Right atrium auricular region (tissue), 2 donors: ENCODE data around the gene PARP1. TPM values are rescaled to one million over a fixed set of nuclear protein-coding genes. Genes with fewer than 3 reads are reported as not detected.
"Not testable (repeated sequence)": the region's sequence is repeated elsewhere in the genome, so short reads cannot be mapped to it uniquely, and the experiment has no call there.

Experiments
- DNase-seq: peaks from one replicate; pipeline ENCODE4 v3.0.0-alpha.2; 2019; ENCODE audit warnings: low spot score
- H3K27ac ChIP-seq, 2 donors: fragments of 200-600 bp; sonication (generic); 1 replicate in 1 of 2; 2 replicates in 1 of 2; pipeline ENCODE4 v1.5.1; 2016 to 2019
- H3K27me3 ChIP-seq, 2 donors: fragments of 200-600 bp; sonication (generic); one replicate each; pipeline versions ENCODE4 v1.5.1 to v1.6.0; 2017 to 2019
- H3K36me3 ChIP-seq: fragments of 200-600 bp; sonication (generic); one replicate; pipeline ENCODE4 v1.5.1; 2016
- H3K4me1 ChIP-seq, 2 donors: fragments of 200-600 bp; sonication (generic); one replicate each; pipeline versions ENCODE4 v1.5.1 to v1.6.0; 2017 to 2019
- H3K4me3 ChIP-seq, 2 donors: fragments of 200-600 bp; sonication (generic); 1 replicate in 1 of 2; 2 replicates in 1 of 2; pipeline ENCODE4 v1.5.1; 2017 to 2019; ENCODE audit warnings: mild to moderate bottlenecking in 1 of 2, moderate library complexity in 1 of 2
- H3K9me3 ChIP-seq, 2 donors: fragments of 200-600 bp; sonication (generic); one replicate each; pipeline ENCODE4 v1.5.1; 2019
- total RNA-seq, 2 donors: library from RNA; depleted of rRNA; stranded (reverse); fragments of >200 nt; gene quantifications; one replicate each; pipeline ENCODE4 v1.1.0, GENCODE V29; 2016
- TF ChIP-seq, protein P1 (sequence below), 2 donors: fragments of 200-600 bp; sonication (generic); IDR thresholded peaks; one replicate each; pipeline ENCODE4 v1.5.1; 2019; ENCODE audit warnings: antibody characterized with exemption in 2 of 2

PARP1 gene
- total RNA-seq, 2 donors from 2014 or later: 68.0 to 70.6 TPM

DNA sequence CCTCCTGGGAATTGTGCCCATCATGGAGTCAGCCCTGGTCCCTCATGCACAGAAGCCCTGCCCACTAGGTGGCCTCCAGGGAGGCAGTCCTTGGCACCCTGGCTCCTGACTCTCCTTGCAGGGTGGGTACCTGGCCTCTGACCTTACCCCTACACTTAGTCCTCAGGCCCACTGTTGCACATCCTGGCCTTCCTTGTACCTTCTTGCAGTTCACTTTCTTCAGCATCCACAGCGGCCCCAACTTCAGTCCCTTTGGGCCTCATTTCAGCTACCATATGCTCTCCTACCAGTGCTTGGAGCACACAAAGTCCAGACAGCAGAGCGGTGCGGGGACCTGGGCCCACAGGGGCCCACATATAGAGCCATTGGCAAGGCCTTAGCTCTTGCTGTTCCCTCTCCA is 19.2 kb upstream of the PARP1 start:
- Histone ChIP-seq H3K4me3 (no peak overlapping the region), H3K27me3 (no peaks in the 10 kb centered on the region), H3K4me1 (peaks cover 0 to 4% of the 10 kb centered on the region in 2 donors), H3K36me3 (no peaks in the 10 kb centered on the region), H3K9me3 (no peaks in the 10 kb centered on the region), H3K27ac (no peak overlapping the region)
- TF ChIP-seq, protein P1, sequence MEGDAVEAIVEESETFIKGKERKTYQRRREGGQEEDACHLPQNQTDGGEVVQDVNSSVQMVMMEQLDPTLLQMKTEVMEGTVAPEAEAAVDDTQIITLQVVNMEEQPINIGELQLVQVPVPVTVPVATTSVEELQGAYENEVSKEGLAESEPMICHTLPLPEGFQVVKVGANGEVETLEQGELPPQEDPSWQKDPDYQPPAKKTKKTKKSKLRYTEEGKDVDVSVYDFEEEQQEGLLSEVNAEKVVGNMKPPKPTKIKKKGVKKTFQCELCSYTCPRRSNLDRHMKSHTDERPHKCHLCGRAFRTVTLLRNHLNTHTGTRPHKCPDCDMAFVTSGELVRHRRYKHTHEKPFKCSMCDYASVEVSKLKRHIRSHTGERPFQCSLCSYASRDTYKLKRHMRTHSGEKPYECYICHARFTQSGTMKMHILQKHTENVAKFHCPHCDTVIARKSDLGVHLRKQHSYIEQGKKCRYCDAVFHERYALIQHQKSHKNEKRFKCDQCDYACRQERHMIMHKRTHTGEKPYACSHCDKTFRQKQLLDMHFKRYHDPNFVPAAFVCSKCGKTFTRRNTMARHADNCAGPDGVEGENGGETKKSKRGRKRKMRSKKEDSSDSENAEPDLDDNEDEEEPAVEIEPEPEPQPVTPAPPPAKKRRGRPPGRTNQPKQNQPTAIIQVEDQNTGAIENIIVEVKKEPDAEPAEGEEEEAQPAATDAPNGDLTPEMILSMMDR (IDR thresholded peaks at IDR 0.05): no peak
- DNase-seq: no peak

DNA sequence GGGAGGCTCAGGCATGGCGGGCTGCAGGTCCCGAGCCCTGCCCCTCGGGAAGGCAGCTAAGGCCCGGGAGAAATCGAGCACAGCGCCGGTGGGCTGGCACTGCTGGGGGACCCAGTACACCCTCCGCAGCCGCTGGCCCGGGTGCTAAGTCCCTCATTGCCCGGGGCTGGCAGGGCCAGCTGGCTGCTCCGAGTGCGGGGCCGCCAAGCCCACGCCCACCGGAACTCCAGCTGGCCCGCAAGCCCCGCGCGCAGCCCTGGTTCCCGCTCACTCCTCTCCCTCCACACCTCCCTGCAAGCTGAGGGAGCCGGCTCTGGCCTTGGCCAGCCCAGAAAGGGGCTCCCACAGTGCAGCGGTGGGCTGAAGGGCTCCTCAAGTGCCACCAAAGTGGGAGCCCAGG is 18.5 kb upstream of the PARP1 start:
- DNase-seq, H3K27me3 ChIP-seq, H3K36me3 ChIP-seq, H3K9me3 ChIP-seq, H3K27ac ChIP-seq, H3K4me1 ChIP-seq, H3K4me3 ChIP-seq: not testable (repeated sequence)

DNA sequence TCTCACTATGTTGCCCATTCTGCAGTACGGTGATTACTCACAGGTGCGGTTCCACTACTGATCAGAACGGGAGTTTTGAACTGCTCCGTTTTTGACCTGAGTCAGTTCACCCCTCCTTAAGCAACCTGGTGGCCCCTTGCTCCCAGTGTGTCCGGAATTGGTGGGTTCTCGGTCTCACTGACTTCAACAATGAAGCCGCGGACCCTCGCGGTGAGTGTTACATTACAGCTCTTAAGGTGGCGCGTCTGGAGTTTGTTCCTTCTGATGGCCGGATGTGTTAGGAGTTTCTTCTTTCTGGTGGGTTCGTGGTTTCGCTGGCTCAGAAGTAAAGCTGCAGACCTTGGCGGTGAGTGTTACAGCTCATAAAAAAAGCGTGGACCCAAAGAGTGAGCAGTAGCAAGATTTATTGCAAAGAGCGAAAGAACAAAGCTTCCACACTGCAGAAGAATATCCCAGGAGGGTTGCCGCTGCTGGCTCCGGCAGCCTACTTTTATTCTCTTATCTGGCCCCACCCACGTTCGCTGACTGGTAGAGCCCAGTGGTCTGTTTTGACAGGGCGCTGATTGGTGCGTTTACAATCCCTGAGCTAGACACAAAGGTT is 17.6 kb upstream of the PARP1 start:
- Histone ChIP-seq H3K4me3 (no peak overlapping the region), H3K4me1 (peaks cover 0 to 4% of the 10 kb centered on the region in 2 donors), H3K9me3 (no peaks in the 10 kb centered on the region), H3K36me3 (no peaks in the 10 kb centered on the region), H3K27ac (no peak overlapping the region), H3K27me3 (no peaks in the 10 kb centered on the region)
- TF ChIP-seq, protein P1 (IDR thresholded peaks at IDR 0.05): no peak
- no peak for DNase-seq

DNA sequence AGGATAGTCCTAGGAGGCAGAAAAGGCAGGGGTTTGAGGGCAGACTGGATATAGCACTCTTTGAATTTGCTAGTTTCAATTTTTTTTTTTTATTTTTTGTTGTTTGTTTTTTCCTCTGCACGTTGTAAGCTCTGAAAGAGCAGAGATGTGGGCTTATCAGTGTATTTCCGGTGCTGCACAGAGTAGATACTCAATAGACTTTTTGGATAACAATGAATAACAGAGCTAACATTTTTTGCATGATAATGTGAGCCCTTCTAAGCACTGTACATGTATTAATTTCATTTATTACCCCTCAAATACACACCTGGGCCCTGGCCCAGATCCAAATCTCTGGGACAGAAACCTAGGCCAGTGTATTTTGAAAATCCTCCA is 17.1 kb upstream of the PARP1 start:
- Histone ChIP-seq H3K36me3 (no peaks in the 10 kb centered on the region), H3K9me3 (no peaks in the 10 kb centered on the region), H3K27me3 (no peaks in the 10 kb centered on the region), H3K4me3 (no peak overlapping the region), H3K27ac (no peak overlapping the region), H3K4me1 (peaks cover 0 to 4% of the 10 kb centered on the region in 2 donors)
- TF ChIP-seq, protein P1 (IDR thresholded peaks at IDR 0.05): no peak
- DNase-seq: no peak

DNA sequence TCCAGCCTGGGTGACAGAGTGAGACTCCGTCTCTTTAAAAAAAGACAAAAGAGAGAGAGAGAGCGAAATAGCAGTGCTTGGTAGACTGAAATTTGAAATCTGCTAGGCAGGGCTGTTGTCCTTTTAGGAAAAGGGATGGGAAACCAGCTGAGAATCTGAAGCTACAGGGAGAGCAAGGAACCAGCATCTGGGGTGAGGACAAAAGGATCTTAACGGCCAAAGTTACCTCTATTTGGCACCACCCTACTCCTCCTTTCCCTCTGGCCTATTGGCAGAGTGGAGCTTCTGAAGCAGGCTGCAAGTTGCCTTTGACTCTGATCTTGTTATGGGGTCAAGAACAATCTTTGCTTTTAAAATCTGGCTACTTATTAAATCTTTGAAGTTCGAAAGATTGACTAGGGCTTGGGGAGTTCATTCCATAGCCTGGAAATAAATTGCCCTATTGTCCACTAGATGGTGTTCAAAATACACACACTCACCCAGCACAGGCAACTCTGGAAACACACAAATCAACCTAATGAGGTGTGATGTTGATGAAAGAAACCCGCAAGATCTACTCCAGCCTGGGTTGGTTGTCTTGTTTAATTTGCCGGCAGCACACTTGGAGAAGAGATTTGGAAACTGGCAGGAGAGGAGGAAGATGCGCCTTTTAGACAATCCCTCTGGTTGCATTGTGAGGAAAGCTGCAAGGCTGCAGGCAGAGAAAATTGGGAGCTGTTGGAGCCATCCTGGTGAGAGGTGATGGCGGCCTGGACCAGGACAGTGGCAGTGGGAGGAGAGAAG is 16.5 kb upstream of the PARP1 start:
- H3K36me3 ChIP-seq: no peaks in the 10 kb centered on the region
- no peaks in the 10 kb centered on the region for H3K27me3 ChIP-seq
- H3K4me3 ChIP-seq: no peak overlapping the region
- no peaks in the 10 kb centered on the region for H3K9me3 ChIP-seq
- peaks cover 0 to 4% of the 10 kb centered on the region in 2 donors for H3K4me1 ChIP-seq
- TF ChIP-seq, protein P1 (IDR thresholded peaks at IDR 0.05): peak; percentile 54 to 79
- no peak for DNase-seq
- H3K27ac ChIP-seq: no peak overlapping the region

DNA sequence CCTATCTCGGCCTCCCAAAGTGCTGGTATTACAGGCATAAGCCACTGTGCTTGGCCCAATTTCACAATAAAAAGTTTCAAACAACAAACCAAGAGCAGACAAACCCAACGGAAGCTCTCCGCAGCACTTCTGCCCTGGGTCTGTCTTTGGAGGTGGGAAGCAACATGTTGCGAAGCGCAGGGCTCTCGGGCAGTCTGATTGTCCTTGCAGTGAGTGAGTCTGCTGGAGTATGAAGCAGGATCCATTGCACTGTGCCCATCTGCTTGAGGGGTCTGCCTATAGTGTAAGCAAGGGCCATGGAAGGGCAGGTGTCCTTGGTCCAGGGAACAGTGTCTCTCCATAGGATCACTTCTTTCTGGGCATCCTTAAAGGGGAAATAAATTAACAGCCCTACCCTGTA is 14.6 kb upstream of the PARP1 start:
- Histone ChIP-seq H3K9me3 (no peaks in the 10 kb centered on the region), H3K27ac (no peak overlapping the region), H3K4me1 (peaks cover 0 to 4% of the 10 kb centered on the region in 2 donors), H3K4me3 (no peak overlapping the region), H3K27me3 (no peaks in the 10 kb centered on the region), H3K36me3 (no peaks in the 10 kb centered on the region)
- DNase-seq: no peak
- TF ChIP-seq, protein P1 (IDR thresholded peaks at IDR 0.05): no peak
